SH-SY5Y (cell line): ENCODE data around the gene NXPH2.

Experiments used
- GATA2 ChIP-seq: IDR thresholded peaks from 2 replicates; pipeline ENCODE4 v1.6.1; 2011; ENCODE audit warnings: mild to moderate bottlenecking, low read depth, low read length
- GATA3 ChIP-seq: IDR thresholded peaks from 2 replicates; pipeline ENCODE4 v1.6.1; 2011; ENCODE audit warnings: low read depth, mild to moderate bottlenecking, low read length, moderate library complexity

DNA sequence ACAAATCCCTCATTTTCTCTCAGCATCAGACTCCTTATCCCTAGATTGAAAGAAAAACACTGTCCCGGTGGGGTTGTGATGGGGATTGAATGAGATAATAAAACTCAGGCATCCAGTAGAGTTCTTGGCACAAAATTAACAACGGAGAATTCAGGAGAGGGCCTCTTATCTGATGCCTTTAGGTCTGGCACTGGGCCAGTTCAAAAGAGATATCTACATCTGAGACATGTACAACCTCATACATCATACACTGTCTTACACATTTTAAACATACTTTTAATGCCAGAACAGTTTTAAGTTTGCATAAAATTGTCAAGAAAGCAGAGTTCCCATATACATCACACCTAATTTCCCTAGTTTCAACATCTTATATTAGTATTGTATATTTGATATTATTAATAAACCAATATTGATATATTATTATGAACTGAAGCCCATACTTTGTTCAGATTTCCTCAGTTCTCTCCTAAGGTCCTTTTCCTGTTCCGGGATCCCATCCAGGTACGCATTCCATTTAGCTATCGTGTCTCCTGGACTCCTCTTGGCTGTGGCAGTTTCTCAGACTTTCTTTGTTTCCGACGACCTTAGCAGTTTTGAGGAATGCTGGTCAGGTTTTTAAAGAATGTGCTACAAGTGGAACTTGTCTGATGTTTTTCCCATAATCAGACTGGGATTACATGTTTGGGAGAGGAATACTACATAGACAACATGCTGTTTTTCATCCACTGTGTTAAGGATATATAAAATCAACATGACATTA lies 27.8 kb downstream of the NXPH2 start:
- TF ChIP-seq GATA2 = no peak
- no peak for TF ChIP-seq GATA3
